NCI-H1092 treated with DMSO at 0.1 percent for 48 hours (cell line): ENCODE results near the gene FIGN.

Experiments used
- DNase-seq: peaks from one replicate; lab custom pipeline; 2025; lab: John Stamatoyannopoulos, UW

FIGN gene

DNA sequence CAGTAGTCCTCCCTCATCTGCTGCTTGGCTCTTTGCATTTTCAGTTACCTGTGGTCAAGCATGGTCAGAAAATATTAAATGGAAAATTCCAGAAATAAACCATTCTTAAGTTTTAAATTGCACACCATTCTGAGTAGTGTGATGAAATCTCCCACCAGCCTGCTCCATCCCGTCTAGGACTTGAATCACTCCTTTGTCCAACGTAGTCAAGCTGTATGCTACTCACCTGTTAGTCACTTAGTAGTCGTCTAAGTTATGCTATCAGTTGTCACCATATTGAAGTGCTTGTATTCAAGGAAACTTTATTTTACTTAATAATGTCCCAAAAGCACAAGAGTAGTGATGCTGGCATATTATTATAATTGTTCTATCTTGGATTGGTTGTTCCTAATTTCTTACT is 172.5 kb downstream of the FIGN start:
- no peak for DNase-seq

GRCh38 chr2:163558251-163559021 is 177.4 kb downstream of the FIGN start:
- peak; percentile 19 for DNase-seq

DNA sequence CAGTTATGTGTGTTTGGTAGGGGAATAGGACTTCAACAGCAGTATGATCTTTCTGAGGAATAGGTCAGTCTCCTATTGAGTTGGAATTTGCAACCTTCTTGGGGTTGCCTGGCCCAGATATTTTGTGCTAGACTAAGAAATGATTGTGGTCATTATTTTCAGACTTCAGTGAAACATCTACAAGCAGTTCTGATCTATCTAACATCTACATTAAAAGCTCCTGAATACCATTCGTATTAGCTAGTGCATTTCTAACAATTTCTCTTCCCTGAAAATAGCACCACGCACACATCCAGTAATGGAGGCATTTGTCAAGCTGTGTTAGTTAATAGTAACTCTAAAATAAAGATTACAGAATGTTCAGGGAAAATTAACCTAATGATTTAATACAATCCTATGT is 179.3 kb downstream of the FIGN start:
- DNase-seq = no peak

- DNase-seq = no peak
These were observed 180.9 kb downstream of the FIGN start for GRCh38 chr2:163554864-163555263.

DNA sequence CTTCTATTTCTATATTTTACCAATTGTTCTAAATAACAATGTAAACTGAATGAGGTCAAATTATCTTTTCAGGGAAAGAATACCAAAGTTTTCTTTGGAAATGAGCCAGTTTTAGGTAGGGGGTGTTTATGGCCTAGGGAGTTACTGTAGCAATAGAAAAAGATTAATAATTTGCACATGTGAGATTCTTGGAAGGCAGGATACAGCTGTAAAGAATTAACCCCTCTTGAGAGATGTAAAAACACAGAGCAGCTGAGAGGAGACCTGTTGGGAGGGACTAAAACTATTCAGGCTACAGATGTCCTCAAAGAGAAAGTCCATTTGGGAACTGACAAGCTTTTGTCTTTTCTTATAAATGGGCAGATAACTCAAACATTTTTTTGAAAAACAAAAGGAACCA is 182.2 kb downstream of the FIGN start:
- no peak for DNase-seq

- DNase-seq = no peak
These were observed 183.1 kb downstream of the FIGN start for GRCh38 chr2:163552758-163553157.

DNA sequence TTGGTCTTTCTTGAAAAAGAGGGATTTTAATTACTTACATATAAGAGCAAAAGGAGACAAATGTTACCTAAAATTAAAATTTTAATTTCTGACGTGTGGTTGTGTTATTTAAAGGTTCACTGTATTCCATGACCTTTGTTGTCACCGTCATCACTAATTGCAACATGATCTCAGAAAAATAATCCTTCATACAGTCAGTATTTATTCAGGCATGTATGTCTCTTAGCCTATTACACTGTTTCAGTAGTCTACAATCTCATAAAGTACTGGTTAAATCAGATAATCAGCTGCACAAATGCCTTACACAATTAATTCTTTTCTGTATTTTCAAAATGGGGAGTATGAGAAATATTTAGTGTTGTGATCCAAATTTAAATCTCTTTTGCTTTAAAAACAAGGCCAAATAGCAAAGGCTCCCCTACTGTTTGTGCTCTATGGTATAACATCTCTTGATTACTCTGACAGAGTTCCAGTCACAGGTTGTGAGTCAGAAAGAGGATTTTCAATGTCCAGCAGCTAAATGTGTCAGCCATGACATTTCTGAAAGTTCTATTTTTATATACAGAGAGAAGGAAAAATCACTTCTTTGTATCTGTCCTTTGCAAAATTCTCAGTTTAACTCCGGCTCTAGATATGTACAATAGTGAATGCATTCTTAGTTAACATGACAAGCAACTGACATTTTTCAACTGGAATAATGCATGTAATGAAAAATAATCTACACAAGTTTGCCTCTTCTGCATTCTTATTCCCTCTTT is 184.0 kb downstream of the FIGN start:
- DNase-seq = no peak

DNA sequence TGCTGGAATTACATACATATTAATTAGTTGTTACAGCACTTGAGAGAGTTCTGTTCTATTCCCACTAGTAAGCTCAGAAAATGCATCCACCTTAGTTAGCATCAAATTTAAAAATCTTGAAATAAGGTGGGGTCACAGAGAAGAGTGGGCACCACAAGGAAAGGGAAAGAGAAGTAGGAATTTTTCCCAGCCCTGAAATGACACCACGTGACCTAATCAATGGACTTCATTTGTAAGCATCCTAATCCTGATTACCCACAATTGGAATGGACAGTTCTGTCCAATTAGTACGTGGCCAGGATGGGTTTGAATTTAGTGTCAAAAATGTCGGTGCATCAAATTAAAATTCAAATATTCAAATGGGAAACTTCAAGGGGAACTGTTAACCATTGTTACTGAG is 186.8 kb downstream of the FIGN start:
- DNase-seq = no peak
